ENCODE results near the gene PTPRM. TPM values are rescaled to one million over a fixed set of nuclear protein-coding genes. Genes with fewer than 3 reads are reported as not detected.

Gene PTPRM
- total and polyA plus RNA-seq, 2 donors (not counting 3 experiments of a cell fraction or from before 2014, with no cell fraction given): 37.4 to 43.7 TPM

DNA sequence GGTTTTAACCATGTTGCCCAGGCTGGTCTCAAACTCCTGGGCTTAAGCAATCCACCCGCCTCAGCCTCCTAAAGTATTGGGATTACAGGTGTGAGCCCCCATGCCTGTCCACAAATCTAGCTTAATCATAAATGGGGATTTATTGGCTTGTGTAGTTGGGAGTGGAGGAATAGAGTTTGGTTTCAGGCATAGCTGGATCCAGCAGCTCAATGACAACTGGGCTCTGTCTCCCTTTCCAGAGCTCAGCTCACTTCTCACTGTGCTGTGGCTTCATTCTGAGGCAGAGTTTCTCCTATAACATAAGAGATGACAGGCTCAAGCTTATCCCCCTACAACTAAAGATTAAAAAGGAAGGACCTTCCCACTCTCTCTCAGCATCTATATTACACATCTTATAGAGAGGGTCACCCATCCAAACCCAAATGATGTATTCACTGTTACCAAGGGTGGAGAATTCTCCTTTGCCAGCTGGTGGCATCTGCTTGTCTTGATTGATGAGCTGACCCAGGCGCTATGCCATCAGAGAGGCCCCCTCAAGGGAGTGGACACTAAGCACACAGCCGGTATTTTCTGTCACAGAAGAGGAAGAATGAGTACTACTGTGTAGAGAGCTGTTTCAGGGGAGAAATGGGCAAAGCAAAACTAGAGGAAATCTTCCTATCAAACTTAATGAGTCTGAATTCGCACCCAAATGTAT, 280.4 kb downstream of the PTPRM start:
- FAIRE-seq (no peak), DNase-seq (ENCODE audit: low read depth, low spot score) (no peak)
- Histone ChIP-seq H4K20me1 (replicated peaks; ENCODE audit: control insufficient read depth, extremely low read depth, insufficient read depth, low read length) (no peaks in the 10 kb centered on the region), H3K9me3 (replicated peaks; ENCODE audit: control insufficient read depth, insufficient read depth, low read length) (no peaks in the 10 kb centered on the region), H3K4me1 (ENCODE audit: control insufficient read depth, extremely low read depth, insufficient read depth, low read length) (no peaks in the 10 kb centered on the region), H3K4me3 (replicated peaks in 1 of 3; ENCODE audit: insufficient read depth in 1 of 3, low read depth in 1 of 3, low read length in 3 of 3) (no peak overlapping the region), H3K9me1 (replicated peaks; ENCODE audit: control insufficient read depth, extremely low read depth, insufficient read depth, low read length) (no peaks in the 10 kb centered on the region), H3K79me2 (ENCODE audit: control insufficient read depth, insufficient read depth, low read length) (no peaks in the 10 kb centered on the region), H3K36me3 (ENCODE audit: control insufficient read depth in 2 of 2, extremely low read depth in 1 of 2, insufficient read depth in 2 of 2, low read length in 2 of 2) (no peaks in the 10 kb centered on the region), H2AFZ (ENCODE audit: low read depth, low read length) (no peak overlapping the region), H3K9ac (replicated peaks; ENCODE audit: extremely low read depth, insufficient read depth, low read length) (no peak overlapping the region), H3K27ac (ENCODE audit: insufficient read depth, low read depth, low read length) (no peak overlapping the region), H3K4me2 (ENCODE audit: insufficient read depth, low read length) (no peak overlapping the region), H3K27me3 (ENCODE audit: control insufficient read depth in 2 of 2, insufficient read depth in 2 of 2, low read length in 2 of 2) (no peaks in the 10 kb centered on the region)
- no TSS peak for BruUV-seq (replicated peaks)
- no peak for TF ChIP-seq MYC (IDR thresholded peaks at IDR 0.05; ENCODE audit: low read depth, low read length)
- TF ChIP-seq, protein P1, sequence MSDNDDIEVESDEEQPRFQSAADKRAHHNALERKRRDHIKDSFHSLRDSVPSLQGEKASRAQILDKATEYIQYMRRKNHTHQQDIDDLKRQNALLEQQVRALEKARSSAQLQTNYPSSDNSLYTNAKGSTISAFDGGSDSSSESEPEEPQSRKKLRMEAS (IDR thresholded peaks at IDR 0.05; ENCODE audit: insufficient read depth, insufficient read length): no peak
- TF ChIP-seq POLR2A (IDR thresholded peaks at IDR 0.05; ENCODE audit: low read depth, low read length): no peak
- TF ChIP-seq GATA2 (IDR thresholded peaks at IDR 0.05; ENCODE audit: insufficient read depth, insufficient read length, low read depth, low read length): no peak
- TF ChIP-seq POLR2AphosphoS5 (IDR thresholded peaks at IDR 0.05; ENCODE audit: insufficient read depth, low read depth, low read length): no peak
- no peak for TF ChIP-seq FOS (IDR thresholded peaks at IDR 0.05; ENCODE audit: borderline replicate concordance, insufficient read depth, low read length)
- no peak for TF ChIP-seq JUN (IDR thresholded peaks at IDR 0.05; ENCODE audit: borderline replicate concordance, insufficient read depth, insufficient read length, low read depth)
- TF ChIP-seq, protein P2, sequence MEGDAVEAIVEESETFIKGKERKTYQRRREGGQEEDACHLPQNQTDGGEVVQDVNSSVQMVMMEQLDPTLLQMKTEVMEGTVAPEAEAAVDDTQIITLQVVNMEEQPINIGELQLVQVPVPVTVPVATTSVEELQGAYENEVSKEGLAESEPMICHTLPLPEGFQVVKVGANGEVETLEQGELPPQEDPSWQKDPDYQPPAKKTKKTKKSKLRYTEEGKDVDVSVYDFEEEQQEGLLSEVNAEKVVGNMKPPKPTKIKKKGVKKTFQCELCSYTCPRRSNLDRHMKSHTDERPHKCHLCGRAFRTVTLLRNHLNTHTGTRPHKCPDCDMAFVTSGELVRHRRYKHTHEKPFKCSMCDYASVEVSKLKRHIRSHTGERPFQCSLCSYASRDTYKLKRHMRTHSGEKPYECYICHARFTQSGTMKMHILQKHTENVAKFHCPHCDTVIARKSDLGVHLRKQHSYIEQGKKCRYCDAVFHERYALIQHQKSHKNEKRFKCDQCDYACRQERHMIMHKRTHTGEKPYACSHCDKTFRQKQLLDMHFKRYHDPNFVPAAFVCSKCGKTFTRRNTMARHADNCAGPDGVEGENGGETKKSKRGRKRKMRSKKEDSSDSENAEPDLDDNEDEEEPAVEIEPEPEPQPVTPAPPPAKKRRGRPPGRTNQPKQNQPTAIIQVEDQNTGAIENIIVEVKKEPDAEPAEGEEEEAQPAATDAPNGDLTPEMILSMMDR (IDR thresholded peaks at IDR 0.05; ENCODE audit: extremely low read depth in 1 of 2, insufficient read depth in 1 of 2, low read depth in 1 of 2, low read length in 2 of 2): no peak
- no peak for TF ChIP-seq EZH2 (IDR thresholded peaks at IDR 0.05; ENCODE audit: borderline replicate concordance, low read depth, low read length, severe bottlenecking)
- intact Hi-C loops (cut with micrococcal nuclease): no loop called here
- dilution Hi-C loops (cut with MboI; ENCODE audit: extremely low pct_ligation_motif_present, low sequenced_read_pairs): no loop called here
- CTCF ChIA-PET: no interaction called here
- POLR2A ChIA-PET: no interaction called here

Data from endothelial cell of umbilical vein (primary cell).